ENCODE data around the gene COL4A1. TPM values are rescaled to one million over a fixed set of nuclear protein-coding genes. Genes with fewer than 3 reads are reported as not detected.

The COL4A1 gene
- total RNA-seq, 6 donors from 2014 or later: 81.7 to 309 (median 167) TPM

DNA sequence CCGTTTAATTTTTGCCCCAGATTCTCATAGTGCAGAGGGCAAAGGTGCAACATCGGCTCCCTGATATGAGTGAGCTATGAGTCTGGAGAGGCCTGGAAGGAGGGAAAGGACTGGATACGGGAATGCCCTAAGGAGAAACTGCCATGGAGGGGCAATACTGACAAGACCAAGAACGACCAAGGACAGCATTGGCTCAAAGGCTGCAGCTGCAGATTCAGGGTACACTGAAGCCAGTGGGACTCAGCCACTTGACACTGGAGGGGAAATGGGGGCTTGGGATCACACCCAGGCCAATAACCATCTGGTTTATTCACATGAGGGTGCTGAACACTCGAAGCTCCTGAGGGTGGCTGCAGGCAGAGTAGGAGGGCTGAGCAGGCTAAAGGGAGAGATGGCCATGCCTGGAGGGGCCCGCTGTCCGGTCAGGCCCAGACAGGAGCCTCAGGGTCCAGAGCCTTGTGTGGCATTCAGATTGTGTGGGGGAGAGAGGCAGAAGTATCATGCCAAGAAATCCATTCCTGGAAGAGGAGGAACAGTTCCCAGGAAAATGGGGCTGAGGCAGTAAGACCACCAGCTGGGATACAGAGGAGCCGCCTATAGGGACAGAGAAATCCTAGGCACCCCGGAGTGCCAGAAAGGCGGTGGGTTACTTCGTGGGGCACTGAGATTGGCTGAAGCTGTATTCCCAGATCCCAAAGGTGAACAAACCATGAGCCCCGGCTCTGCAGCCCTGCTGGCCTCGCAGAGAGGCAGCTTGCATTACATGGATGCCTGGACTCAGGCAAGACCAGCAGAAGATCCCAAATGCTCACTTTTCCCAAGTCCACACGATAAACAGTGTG, 20.7 kb downstream of the COL4A1 start:
- Histone ChIP-seq H3K4me1 (peaks cover 11 to 20% (median 19%) of the 10 kb centered on the region in 4 donors), H3K36me3 (peaks cover 0 to 14% (median 0%) of the 10 kb centered on the region in 4 donors), H3K27me3 (no peaks in the 10 kb centered on the region), H3K27ac (peak overlapping the region; percentile 21 to 32 (median 26)), H3K9me3 (no peaks in the 10 kb centered on the region), H3K4me3 (no peak overlapping the region)
- 77 to 80% methylated on average over 14 of the region's 14 CpGs for WGBS, 2 donors
- DNase-seq: no peak
- ATAC-seq (ENCODE audit: low FRiP score in 2 of 2): no peak
- TF ChIP-seq POLR2A (IDR thresholded peaks at IDR 0.05) (no peak), EP300 (IDR thresholded peaks at IDR 0.05) (no peak), POLR2AphosphoS5 (IDR thresholded peaks at IDR 0.05) (no peak)
- TF ChIP-seq, protein P1, sequence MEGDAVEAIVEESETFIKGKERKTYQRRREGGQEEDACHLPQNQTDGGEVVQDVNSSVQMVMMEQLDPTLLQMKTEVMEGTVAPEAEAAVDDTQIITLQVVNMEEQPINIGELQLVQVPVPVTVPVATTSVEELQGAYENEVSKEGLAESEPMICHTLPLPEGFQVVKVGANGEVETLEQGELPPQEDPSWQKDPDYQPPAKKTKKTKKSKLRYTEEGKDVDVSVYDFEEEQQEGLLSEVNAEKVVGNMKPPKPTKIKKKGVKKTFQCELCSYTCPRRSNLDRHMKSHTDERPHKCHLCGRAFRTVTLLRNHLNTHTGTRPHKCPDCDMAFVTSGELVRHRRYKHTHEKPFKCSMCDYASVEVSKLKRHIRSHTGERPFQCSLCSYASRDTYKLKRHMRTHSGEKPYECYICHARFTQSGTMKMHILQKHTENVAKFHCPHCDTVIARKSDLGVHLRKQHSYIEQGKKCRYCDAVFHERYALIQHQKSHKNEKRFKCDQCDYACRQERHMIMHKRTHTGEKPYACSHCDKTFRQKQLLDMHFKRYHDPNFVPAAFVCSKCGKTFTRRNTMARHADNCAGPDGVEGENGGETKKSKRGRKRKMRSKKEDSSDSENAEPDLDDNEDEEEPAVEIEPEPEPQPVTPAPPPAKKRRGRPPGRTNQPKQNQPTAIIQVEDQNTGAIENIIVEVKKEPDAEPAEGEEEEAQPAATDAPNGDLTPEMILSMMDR (IDR thresholded peaks at IDR 0.05): no peak

DNA sequence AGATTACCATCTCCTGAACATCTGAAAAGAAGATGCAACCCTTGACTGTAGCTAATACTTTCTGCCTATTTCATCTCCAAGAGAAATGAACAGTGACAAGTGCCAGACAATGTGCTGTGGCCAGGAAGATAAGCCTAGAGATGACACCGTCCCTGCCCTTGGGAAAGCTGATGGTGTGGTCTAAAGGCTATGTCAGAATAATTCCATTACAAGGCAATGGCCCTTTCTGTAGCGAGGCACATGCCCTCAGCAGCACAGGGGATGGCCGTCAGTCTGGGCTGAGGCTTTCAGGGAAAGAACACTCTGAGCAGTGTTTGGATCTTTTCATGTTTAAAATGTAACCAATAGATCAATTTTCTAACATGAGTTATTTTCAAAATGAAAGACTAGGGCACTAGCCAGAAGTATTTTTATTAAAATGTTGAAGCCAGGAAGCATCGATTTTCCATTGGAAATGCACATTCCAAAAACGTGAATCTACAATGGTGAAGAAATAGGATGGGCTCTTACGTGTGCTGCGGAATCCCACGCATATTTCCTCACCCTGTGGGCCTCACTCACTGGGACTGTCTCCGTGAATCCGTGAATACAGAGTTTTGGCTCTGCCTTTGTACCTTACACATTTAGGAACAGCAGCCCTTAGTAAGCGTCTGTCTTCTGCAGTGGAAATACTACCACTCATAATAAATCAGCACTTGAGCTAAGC, 22.0 kb downstream of the COL4A1 start:
- ATAC-seq (ENCODE audit: low FRiP score in 2 of 2) (no peak), DNase-seq (no peak)
- peaks cover 0 to 14% (median 0%) of the 10 kb centered on the region in 4 donors for H3K36me3 ChIP-seq
- peaks cover 11 to 20% (median 19%) of the 10 kb centered on the region in 4 donors for H3K4me1 ChIP-seq
- TF ChIP-seq POLR2A (IDR thresholded peaks at IDR 0.05) (no peak), EP300 (IDR thresholded peaks at IDR 0.05) (no peak), POLR2AphosphoS5 (IDR thresholded peaks at IDR 0.05) (no peak)
- TF ChIP-seq, protein P1 (IDR thresholded peaks at IDR 0.05): no peak
- no peaks in the 10 kb centered on the region for H3K9me3 ChIP-seq
- H3K27ac ChIP-seq: no peak overlapping the region
- 82 to 92% methylated on average over 11 of the region's 11 CpGs for WGBS, 2 donors
- no peaks in the 10 kb centered on the region for H3K27me3 ChIP-seq
- H3K4me3 ChIP-seq: no peak overlapping the region

DNA sequence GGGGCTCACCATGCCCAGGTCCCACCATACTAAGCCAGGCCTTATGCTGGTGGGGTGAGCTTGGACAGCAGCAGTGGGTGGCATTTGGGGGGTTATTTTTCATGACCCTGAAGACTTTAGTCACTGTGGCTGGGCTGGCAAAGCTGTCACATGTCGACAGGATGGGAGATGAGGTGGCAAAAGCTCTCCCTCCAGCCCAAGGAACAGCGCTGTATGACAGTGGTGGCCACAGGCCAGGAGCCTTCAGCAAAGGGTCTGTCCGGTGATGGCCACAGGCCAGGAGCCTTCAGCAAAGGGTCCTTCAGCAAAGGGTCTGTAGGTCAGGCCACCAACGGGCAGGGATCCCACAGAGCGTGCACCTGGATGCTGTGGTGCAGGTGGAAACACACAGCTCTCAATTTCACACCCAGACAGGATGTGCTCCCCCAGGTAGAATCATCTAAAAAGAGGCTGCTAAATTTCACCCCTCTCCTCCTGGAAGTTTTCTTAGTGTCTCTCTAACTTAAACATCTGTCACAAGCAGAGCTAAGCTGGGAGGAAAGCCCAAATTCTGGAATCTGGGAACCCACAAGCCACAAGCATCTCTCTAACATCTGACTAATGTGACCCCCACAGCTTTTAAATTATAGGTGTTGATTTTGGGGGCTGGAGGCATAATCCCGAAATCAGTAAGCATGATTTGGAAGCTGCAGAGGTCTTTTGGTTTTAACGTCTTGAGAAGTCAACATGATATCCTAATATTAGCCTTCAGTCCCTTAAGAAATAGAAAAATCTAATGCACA, 23.0 kb downstream of the COL4A1 start:
- TF ChIP-seq POLR2A (IDR thresholded peaks at IDR 0.05) (no peak), POLR2AphosphoS5 (IDR thresholded peaks at IDR 0.05) (no peak), EP300 (IDR thresholded peaks at IDR 0.05) (no peak)
- TF ChIP-seq, protein P1 (IDR thresholded peaks at IDR 0.05): no peak
- no peak for DNase-seq
- Histone ChIP-seq H3K9me3 (no peaks in the 10 kb centered on the region), H3K36me3 (peaks cover 0 to 4% (median 0%) of the 10 kb centered on the region in 4 donors), H3K4me1 (peaks cover 11 to 20% (median 19%) of the 10 kb centered on the region in 4 donors), H3K27me3 (no peaks in the 10 kb centered on the region), H3K27ac (peak overlapping the region in 1 of 4 donors; percentile 8), H3K4me3 (no peak overlapping the region)
- no peak for ATAC-seq (ENCODE audit: low FRiP score in 2 of 2)
- 78 to 82% methylated on average over 3 to 7 of the region's 7 CpGs for WGBS, 2 donors

DNA sequence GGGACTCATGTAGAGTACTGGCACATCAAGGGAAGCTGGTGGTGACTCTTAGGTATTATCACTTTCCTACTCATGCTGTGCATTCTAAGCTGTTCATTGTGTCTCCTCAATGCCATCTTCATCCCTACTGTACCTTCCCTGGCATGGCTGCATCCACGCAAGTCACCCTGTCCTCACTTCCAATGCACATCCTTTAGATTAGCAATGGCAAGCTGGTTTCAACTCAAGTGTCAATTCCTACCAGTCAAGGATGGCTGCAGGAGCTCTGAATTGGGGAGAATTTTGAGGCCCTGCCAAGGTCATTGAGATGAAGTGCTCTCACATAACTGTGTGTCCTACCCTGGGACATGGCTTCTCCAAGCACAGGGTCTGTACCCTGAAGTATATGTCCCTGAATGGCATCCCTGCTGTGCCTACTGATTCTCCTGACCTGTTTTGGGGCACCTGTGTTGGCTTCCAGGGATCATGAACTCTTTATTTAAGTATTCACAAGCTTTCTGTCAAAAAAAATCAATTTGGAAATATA, 24.6 kb downstream of the COL4A1 start:
- DNase-seq (no peak), ATAC-seq (ENCODE audit: low FRiP score in 2 of 2) (no peak)
- no peaks in the 10 kb centered on the region for H3K27me3 ChIP-seq
- 92 to 93% methylated on average over 1 of the region's 1 CpG for WGBS, 2 donors
- H3K9me3 ChIP-seq: no peaks in the 10 kb centered on the region
- H3K4me3 ChIP-seq: no peak overlapping the region
- TF ChIP-seq, protein P1 (IDR thresholded peaks at IDR 0.05): no peak
- TF ChIP-seq POLR2A (IDR thresholded peaks at IDR 0.05): no peak
- no peak for TF ChIP-seq EP300 (IDR thresholded peaks at IDR 0.05)
- TF ChIP-seq POLR2AphosphoS5 (IDR thresholded peaks at IDR 0.05): no peak
- peaks cover 11 to 19% (median 17%) of the 10 kb centered on the region in 4 donors for H3K4me1 ChIP-seq
- no peak overlapping the region for H3K27ac ChIP-seq
- H3K36me3 ChIP-seq: no peaks in the 10 kb centered on the region

Data from upper lobe of left lung (tissue), 6 donors.